Choroid plexus epithelial cell (primary cell): ENCODE measurements around the gene HNRNPLL.
"Not testable (repeated sequence)": the region's sequence is repeated elsewhere in the genome, so short reads cannot be mapped to it uniquely, and the experiment has no call there.

Experiments used
- DNase-seq: peaks from one replicate; pipeline ENCODE4 v3.0.0-alpha.2; 2010; ENCODE audit warnings: low read depth
- H3K4me3 ChIP-seq: 2 replicates; pipeline ENCODE4 v1.5.1; 2011; ENCODE audit warnings: low read depth, mild to moderate bottlenecking, control low read depth, low read length, moderate library complexity
- TF ChIP-seq, protein P1 (sequence below): conservative IDR thresholded peaks from 2 replicates; pipeline ENCODE4 v1.5.1; 2011; ENCODE audit warnings: low read depth, mild to moderate bottlenecking, control low read depth, inconsistent platforms, low read length, moderate library complexity

Gene HNRNPLL

GRCh38 chr2:38643021-38643671 lies 40.4 kb upstream of the HNRNPLL start:
- TF ChIP-seq, protein P1, sequence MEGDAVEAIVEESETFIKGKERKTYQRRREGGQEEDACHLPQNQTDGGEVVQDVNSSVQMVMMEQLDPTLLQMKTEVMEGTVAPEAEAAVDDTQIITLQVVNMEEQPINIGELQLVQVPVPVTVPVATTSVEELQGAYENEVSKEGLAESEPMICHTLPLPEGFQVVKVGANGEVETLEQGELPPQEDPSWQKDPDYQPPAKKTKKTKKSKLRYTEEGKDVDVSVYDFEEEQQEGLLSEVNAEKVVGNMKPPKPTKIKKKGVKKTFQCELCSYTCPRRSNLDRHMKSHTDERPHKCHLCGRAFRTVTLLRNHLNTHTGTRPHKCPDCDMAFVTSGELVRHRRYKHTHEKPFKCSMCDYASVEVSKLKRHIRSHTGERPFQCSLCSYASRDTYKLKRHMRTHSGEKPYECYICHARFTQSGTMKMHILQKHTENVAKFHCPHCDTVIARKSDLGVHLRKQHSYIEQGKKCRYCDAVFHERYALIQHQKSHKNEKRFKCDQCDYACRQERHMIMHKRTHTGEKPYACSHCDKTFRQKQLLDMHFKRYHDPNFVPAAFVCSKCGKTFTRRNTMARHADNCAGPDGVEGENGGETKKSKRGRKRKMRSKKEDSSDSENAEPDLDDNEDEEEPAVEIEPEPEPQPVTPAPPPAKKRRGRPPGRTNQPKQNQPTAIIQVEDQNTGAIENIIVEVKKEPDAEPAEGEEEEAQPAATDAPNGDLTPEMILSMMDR, result no peak

GRCh38 chr2:38642373-38643017 lies 39.8 kb upstream of the HNRNPLL start:
- not testable (repeated sequence) for H3K4me3 ChIP-seq, DNase-seq

More at GRCh38 chr2:38643021-38643671, 40.4 kb upstream of the HNRNPLL start:
- DNase-seq, result no peak
- H3K4me3 ChIP-seq, result no peak overlapping the region

DNA sequence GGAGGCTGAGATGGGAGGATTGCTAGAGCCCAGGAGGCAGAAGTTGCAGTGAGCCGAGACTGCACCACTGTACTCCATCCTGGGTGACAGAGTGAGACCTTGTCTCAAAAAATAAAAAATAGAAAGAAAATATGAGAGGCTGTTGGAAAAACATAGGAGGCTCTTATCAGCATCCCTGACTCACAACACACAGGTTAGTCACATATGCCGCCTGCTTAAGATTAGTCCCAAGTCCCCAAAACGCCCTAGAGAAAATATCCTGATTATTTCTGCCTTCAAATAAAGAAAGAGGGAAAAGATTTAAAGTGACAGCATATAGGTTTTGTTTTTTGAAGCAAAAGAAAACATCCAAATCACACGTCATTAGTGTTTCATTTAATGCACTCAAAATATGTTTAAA lies 33.3 kb upstream of the HNRNPLL start:
- TF ChIP-seq, protein P1, result no peak
- no peak overlapping the region for H3K4me3 ChIP-seq
- DNase-seq, result no peak

GRCh38 chr2:38635139-38635538 lies 32.4 kb upstream of the HNRNPLL start:
- TF ChIP-seq, protein P1, result no peak
- no peak for DNase-seq
- no peak overlapping the region for H3K4me3 ChIP-seq

- no peak for DNase-seq
- TF ChIP-seq, protein P1, result no peak
- no peak overlapping the region for H3K4me3 ChIP-seq
Observed at GRCh38 chr2:38634684-38635083, 32.0 kb upstream of the HNRNPLL start.

DNA sequence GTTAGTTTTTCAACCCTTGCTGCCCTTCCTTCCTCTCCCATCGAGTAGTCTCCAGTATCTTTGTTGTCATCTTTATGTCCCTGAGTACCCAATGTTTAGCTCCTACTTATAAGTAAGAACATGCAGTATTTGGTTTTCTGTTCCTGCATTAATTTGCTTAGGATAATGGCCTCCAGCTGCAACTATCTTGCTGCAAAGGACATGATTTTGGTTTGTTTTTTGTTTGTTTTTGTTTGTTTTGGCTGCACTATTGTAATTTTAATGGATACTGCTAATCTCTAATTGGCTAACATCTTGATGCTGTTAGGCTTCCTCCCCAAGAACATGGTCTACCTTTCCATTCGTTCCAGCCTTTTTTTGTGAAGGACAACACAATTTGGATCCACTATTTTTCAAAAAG lies 31.2 kb upstream of the HNRNPLL start:
- TF ChIP-seq, protein P1, result no peak
- H3K4me3 ChIP-seq, result no peak overlapping the region
- no peak for DNase-seq

GRCh38 chr2:38632980-38633379 lies 30.3 kb upstream of the HNRNPLL start:
- DNase-seq, result no peak

More at GRCh38 chr2:38632980-38633379, 30.3 kb upstream of the HNRNPLL start:
- TF ChIP-seq, protein P1, result no peak
- no peak overlapping the region for H3K4me3 ChIP-seq
